GM19468 (cell line): Measurements from ENCODE around the gene TAF1D.
"Not testable (repeated sequence)": the region's sequence is repeated elsewhere in the genome, so short reads cannot be mapped to it uniquely, and the experiment has no call there.

Experiments used
- ATAC-seq: cut with Tn5 transposase; IDR thresholded peaks from one replicate; pipeline ENCODE4 v1.9.1; 2021; ENCODE audit warnings: mild to moderate bottlenecking, moderate library complexity, moderate number of reproducible peaks; ENCODE audit not compliant: unreplicated experiment; ENCODE audit errors: extremely low read depth

The TAF1D gene

DNA sequence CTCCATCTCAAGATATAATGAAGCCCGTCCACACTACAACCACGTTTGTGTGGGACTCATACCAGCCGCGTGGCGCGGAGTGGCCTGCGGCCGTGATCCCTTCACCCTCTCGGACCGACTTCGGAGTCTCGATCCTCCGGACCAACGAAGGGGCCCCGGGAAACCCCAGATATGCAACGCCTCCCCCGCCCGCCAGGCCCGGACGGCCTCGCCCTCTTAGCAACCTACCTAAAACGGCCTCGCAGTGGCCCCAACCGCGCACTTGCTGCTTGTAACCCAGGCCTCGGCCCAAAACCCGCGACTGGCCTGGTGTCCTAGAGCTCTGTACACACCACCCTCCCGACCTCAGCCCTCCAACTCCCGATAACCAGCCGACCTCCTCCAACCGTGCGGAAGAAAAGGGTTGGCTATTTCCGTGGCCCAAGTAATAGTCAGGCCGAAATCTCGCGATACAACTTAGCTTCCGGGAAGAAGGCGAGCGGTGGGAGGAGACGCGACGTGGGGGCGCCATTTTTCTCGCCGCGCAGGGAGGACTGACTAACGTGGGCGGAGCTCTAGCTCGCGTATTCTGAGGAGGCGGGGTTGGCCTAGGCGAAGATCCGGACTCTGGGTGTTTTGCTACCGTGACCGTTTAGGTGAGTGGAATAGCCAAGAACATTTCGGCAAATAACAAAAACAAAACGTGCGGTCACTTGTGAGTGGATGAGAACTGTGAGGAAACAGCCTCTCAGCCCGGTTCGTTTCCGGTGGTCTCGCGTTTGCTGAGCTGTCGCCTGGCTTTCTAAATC lies at the start of gene TAF1D, which contains the start of gene C11orf54:
Gene TAF1D, minus strand, starts transcription at position 402 of the 788 bp plus-strand sequence. CDS start 2,191 bp downstream, outside the sequence.
Gene C11orf54, plus strand, starts transcription at position 579 of the 788 bp plus-strand sequence. CDS start 5,722 bp downstream, outside the sequence.
- peak; percentile 66 for ATAC-seq

DNA sequence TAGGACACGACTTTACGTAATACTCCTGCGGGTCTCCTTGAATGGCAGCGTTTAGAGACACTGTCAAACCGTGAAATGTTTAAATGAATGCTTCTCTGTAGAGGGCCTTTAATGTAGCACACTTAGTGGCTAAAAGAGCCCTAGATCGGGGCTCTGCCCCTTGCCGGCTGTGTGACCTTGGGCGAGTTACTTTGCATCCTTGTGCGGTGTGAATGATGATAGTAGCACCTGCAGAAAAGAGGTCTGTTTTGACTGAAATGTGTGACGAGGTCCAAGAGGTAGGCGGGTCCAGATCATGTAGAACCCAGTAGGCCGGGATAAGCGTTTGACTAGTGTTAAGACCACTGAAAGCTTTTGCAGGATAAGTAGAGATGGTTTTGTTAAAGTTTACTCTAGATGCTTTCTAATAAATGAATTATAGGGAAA lies 43.7 kb upstream of the TAF1D start:
- peak; percentile 24 for ATAC-seq

DNA sequence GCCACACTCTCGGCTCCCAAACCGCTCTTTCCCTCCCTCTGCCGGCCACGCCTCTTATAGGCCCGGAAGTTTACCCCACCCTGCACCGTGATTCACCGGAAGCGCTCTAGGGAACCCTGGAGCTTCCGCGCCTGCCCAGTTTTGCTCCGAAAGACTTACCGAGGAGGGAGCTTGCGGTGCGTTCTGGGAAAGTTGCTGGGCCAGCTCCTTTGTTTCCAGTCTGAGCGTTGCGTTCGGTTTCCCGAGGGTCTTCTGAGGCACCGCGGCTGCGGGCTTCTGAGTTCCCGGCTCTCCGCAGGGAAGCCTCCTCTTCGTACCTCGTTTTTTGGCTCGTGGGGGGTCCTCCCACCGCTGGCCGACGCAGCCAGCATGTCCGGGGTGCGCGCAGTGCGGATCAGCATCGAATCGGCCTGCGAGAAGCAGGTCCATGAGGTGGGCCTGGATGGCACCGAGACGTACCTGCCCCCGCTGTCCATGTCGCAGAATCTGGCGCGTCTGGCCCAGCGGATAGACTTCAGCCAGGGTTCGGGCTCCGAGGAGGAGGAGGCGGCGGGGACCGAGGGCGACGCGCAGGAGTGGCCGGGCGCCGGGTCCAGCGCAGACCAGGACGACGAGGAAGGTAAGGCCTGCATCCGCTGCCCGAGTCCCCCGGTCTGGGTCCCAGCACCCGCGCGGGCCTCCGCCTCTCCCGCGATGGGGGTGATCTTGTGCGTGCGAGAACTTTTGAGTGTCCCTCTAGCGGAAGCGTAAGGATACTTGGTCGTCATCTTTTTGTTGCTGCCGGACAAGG lies 43.0 kb upstream of the TAF1D start, which contains the start of gene MED17:
Gene MED17, plus strand, starts transcription at position 138 of the 790 bp plus-strand sequence. Its CDS starts 232 bp downstream, at position 370.
- peak; percentile 85 for ATAC-seq

- peak; percentile 20 for ATAC-seq
These were observed 42.5 kb upstream of the TAF1D start for GRCh38 chr11:93783765-93784144.

DNA sequence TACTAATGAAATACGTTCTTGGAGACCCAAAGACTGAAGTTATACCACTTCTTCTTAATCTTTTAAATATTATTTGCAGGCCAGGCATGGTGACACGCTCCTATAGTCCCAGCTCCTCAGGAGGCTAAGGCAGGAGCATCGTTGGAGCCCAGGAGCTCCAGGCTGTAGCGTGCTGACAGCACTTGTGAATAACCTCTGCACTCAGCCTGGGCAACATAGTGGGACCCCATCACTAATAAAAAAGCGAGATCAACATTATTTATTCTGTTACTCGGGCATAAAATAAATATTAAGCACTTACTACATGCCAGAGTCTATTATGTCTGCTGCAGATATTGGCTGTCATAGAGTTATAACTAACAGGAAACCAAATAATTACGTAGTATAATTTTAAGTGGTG lies 42.1 kb upstream of the TAF1D start:
- no peak for ATAC-seq

DNA sequence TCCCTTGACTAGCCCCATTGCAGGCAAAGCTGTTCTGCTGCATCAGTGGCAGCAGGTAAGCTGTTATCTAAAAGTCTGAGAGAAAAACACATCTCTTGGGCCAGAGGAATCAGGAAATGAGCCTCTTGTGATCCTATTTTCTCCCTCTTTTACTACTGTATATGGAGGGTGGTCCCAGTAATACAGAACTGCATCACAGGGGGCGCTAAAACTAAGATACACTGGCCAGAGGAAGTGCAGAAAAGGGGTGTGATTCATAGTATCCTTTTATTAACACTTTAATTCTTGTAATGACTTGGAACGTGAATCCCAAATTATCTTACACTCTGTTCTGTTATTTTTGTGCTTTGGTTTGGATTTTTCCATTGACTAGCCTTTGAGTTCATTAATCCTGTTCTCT lies 34.0 kb upstream of the TAF1D start:
- no peak for ATAC-seq

- ATAC-seq: not testable (repeated sequence)
These were observed 33.3 kb upstream of the TAF1D start for GRCh38 chr11:93774560-93774959.

GRCh38 chr11:93773601-93774200 lies 32.4 kb upstream of the TAF1D start:
- ATAC-seq: no peak

DNA sequence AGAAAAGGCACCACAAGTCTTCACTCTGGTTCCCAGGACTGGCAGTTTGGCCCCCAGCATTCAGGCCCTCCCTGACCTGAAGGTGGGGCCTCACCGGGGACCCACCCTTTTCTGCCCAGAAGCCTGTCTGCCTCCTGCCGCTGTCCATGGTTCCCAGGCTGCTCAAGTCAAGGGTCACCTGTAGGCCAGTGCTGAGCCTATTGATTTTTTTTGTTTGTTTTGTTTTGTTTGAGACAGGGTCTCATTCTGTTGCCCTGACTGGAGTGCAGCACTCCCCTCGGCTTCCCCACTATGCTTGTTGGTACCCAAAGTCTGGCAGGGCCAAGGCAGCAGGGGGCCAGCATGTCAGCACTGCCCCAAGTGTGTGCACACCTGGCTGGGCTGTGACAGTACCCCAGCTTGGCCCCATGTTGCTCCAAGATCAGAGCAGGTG lies 31.8 kb upstream of the TAF1D start:
- ATAC-seq: no peak

DNA sequence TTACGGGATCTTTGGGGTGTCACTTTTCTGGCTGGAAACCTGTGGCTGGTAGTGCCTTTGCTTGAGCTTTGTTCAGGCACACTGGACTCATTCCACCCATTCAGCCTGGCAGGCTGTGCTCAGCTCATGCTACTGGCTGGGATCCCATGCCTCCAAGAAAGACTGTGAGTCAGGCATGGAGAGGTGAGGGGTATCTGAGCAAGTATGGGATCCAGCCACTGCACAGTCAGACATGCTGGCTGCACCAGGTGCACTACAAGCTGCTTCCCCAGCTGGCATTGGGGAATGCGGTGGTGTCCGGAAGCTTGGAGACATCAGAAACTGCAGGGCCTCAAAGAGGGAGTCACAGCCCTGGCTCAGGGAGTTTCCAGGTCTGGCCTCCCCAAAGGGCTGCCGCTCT lies 30.8 kb upstream of the TAF1D start:
- ATAC-seq: no peak

GRCh38 chr11:93770160-93770559 lies 28.9 kb upstream of the TAF1D start:
- no peak for ATAC-seq

GRCh38 chr11:93767018-93767417 lies 25.7 kb upstream of the TAF1D start:
- ATAC-seq: no peak

GRCh38 chr11:93766504-93766903 lies 25.2 kb upstream of the TAF1D start:
- ATAC-seq: no peak

DNA sequence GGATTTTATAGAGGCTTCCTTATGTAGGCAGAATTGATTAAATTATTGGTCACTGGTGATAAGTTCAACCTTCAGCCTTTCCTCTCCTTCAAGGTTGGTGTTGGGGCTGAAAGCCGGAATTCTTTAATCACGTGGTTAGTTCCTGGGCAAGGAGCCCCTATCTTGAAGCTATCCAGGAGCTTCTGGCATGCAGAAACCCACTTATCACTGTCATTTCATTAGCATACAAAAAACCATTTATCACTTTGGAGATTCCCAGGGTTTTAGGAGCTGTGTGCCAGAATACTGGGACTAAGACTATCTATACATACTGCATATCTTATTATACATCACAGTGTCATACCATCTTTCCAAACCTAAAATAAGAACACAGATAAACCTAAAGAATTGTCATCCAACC lies 24.3 kb upstream of the TAF1D start:
- no peak for ATAC-seq

GRCh38 chr11:93761910-93762309 lies 20.6 kb upstream of the TAF1D start:
- ATAC-seq: no peak

DNA sequence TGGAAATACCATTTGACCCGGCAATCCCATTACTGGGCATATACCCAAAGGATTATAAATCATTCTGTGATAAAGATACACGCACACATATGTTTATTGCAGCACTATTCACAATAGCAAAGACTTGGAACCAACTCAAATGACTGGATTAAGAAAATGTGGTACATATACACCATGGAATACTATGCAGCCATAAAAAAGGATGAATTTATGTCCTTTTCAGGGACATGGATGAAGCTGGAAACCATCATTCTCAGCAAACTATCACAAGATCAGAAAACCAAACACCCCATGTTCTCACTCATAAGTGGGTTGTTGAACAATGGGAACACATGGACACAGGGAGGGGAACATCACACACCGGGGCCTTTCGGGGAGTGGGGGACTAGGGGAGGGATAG lies 17.8 kb upstream of the TAF1D start:
- ATAC-seq: not testable (repeated sequence)

GRCh38 chr11:93757924-93758865 lies 16.9 kb upstream of the TAF1D start:
- ATAC-seq: no peak

- no peak for ATAC-seq
These were observed 16.0 kb upstream of the TAF1D start for GRCh38 chr11:93757301-93757700.

- ATAC-seq: peak; percentile 16
These were observed 15.5 kb upstream of the TAF1D start for GRCh38 chr11:93756748-93757147.

DNA sequence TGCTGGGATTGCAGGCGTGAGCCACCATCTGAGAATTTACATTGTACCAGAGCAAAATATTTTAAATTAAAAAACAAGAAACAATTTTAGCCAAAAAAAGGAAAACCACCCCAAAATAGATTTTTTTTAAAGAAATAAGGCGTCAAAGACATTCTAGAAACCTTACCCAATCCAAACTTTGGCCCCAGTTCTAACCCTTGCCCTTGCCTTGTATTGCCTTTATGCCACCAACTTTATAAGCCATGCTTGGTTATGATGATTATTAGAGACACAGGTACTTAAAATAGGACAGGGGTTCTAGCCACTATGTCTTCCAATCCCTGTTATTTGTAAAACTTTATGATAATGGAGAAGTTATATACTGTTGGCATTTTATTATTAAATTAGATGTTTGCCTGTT lies 11.9 kb upstream of the TAF1D start:
- no peak for ATAC-seq
